HepG2 (cell line): Measurements from ENCODE around the gene CORO1A. TPM values are rescaled to one million over a fixed set of nuclear protein-coding genes. Genes with fewer than 3 reads are reported as not detected.

ENCODE experiments used
- EED ChIP-seq: sonication (generic); formaldehyde crosslinking; IDR thresholded peaks from 2 replicates; pipeline ENCODE4 v1.5.0; 2020; ENCODE audit warnings: mild to moderate bottlenecking, missing genetic modification reagents
- FOXA1 ChIP-seq, 2 experiments: fragments of 450-650 bp in 1 of 2; sonication (generic) in 1 of 2; formaldehyde crosslinking in 1 of 2; IDR thresholded peaks; 2 replicates each; pipeline versions ENCODE4 v1.4.0 to v1.6.1; 2016 to 2020; ENCODE audit warnings: missing genetic modification reagents in 1 of 2
- FOXO4 ChIP-seq: sonication (generic); formaldehyde crosslinking; conservative IDR thresholded peaks from 2 replicates; pipeline ENCODE4 v1.8.1; 2023; ENCODE audit warnings: missing genetic modification reagents
- FOXP1 ChIP-seq, 2 experiments: fragments of 450-650 bp in 1 of 2; IDR thresholded peaks; 2 replicates each; pipeline ENCODE4 v1.6.1; 2017 to 2018; ENCODE audit warnings: antibody characterized with exemption in 1 of 2
- FOXP4 ChIP-seq: sonication (generic); formaldehyde crosslinking; IDR thresholded peaks from 2 replicates; pipeline ENCODE4 v1.4.0; 2020; ENCODE audit warnings: missing genetic modification reagents
- GMEB1 ChIP-seq: sonication (generic); formaldehyde crosslinking; IDR thresholded peaks from 2 replicates; pipeline ENCODE4 v1.5.1; 2020; ENCODE audit warnings: missing genetic modification reagents, mild to moderate bottlenecking, borderline replicate concordance
- KAT2B ChIP-seq: fragments of 150-350 bp; IDR thresholded peaks from 2 replicates; pipeline ENCODE4 v1.6.1; 2014; ENCODE audit warnings: low read depth, low read length, borderline replicate concordance
- NFE2 ChIP-seq: sonication (generic); formaldehyde crosslinking; IDR thresholded peaks from 2 replicates; pipeline ENCODE4 v1.4.0; 2020; ENCODE audit warnings: missing genetic modification reagents
- PAWR ChIP-seq: sonication (generic); formaldehyde crosslinking; IDR thresholded peaks from 2 replicates; pipeline ENCODE4 v1.4.0; 2020; ENCODE audit warnings: missing genetic modification reagents, mild to moderate bottlenecking, borderline replicate concordance
- PHF21A ChIP-seq: sonication (generic); formaldehyde crosslinking; IDR thresholded peaks from 2 replicates; pipeline ENCODE4 v1.5.0; 2020; ENCODE audit warnings: mild to moderate bottlenecking, missing genetic modification reagents
- PRDM10 ChIP-seq: sonication (generic); formaldehyde crosslinking; IDR thresholded peaks from 2 replicates; pipeline ENCODE4 v1.4.0; 2020; ENCODE audit warnings: low read depth, missing genetic modification reagents
- SOX13 ChIP-seq, 3 experiments: fragments of 450-650 bp in 1 of 3; sonication (generic) in 1 of 3; formaldehyde crosslinking in 1 of 3; IDR thresholded peaks in 2 of 3; conservative IDR thresholded peaks in 1 of 3; 2 replicates each; pipeline versions ENCODE4 v1.5.0 to v1.6.1; 2016 to 2020; ENCODE audit warnings: antibody characterized with exemption in 1 of 3, mild to moderate bottlenecking in 1 of 3, missing compliant biosample characterization in 1 of 3, missing genetic modification reagents in 1 of 3, moderate library complexity in 1 of 3
- WIZ ChIP-seq: sonication (generic); formaldehyde crosslinking; IDR thresholded peaks from 2 replicates; pipeline ENCODE4 v1.5.1; 2020; ENCODE audit warnings: mild to moderate bottlenecking, missing genetic modification reagents
- ZFP37 ChIP-seq: sonication (generic); formaldehyde crosslinking; IDR thresholded peaks from 2 replicates; pipeline ENCODE4 v1.4.0; 2020; ENCODE audit warnings: missing genetic modification reagents, borderline replicate concordance
- ZNF253 ChIP-seq: sonication (generic); formaldehyde crosslinking; IDR thresholded peaks from 2 replicates; pipeline ENCODE4 v1.8.0; 2022; ENCODE audit warnings: mild to moderate bottlenecking, missing genetic modification reagents, borderline replicate concordance
- ZNF766 ChIP-seq: sonication (generic); formaldehyde crosslinking; IDR thresholded peaks from 2 replicates; pipeline ENCODE4 v1.5.0; 2020; ENCODE audit warnings: missing genetic modification reagents, borderline replicate concordance
- ZSCAN22 ChIP-seq: sonication (generic); formaldehyde crosslinking; IDR thresholded peaks from 2 replicates; pipeline ENCODE4 v1.4.0; 2020; ENCODE audit warnings: mild to moderate bottlenecking, missing genetic modification reagents
- polyA plus RNA-seq, 8 experiments: library from polyadenylated mRNA; depleted of rRNA in 3 of 8; stranded (reverse) in 7 of 8; unstranded in 1 of 8; fragments of >200 nt; fragmentation: Illumina TruSeq in 4 of 8; extraction: Trizol in 4 of 8; gene quantifications; 2 replicates each; pipeline versions ENCODE4 v1.2.1 to v1.2.3, GENCODE V29; 2011 to 2016; ENCODE audit warnings: low read depth in 4 of 8, missing spikeins in 1 of 8, mixed read lengths in 1 of 8; ENCODE audit not compliant: insufficient read depth in 1 of 8
- total RNA-seq, 5 experiments: library from RNA; depleted of rRNA; stranded (reverse); fragments of >200 nt; fragmentation: Illumina TruSeq; extraction: Trizol; gene quantifications; 2 replicates each; pipeline ENCODE4 v1.2.3, GENCODE V29; 2016; ENCODE audit warnings: low read depth in 1 of 5

The CORO1A gene
- total and polyA plus RNA-seq, 2 of the 13 experiments (the other 11 are each of a cell fraction or from before 2014, with no cell fraction given): 6.5 to 12.9 TPM

GRCh38 chr16:30139583-30140481 is 43.6 kb upstream of the CORO1A start (continued):
- TF ChIP-seq FOXO4 (CRISPR knock-in tag) (0 out of 2 replicates have a peak, but pooled peaks have one; percentile 75), ZFP37 (peak; percentile 79; the same call in 1 of the 2 replicates), PRDM10 (CRISPR knock-in tag) (peak; percentile 81), KAT2B (no peak), PAWR (CRISPR knock-in tag) (no peak), NFE2 (no peak), FOXA1 (IDR thresholded peaks at IDR 0.05) (peak; percentile 98), FOXA1 (CRISPR knock-in tag; IDR thresholded peaks at IDR 0.05) (peak; percentile 100), EED (CRISPR knock-in tag) (0 out of 2 replicates have a peak, but pooled peaks have one; percentile 33), FOXP1 (IDR thresholded peaks at IDR 0.05) (peak; percentile 98), FOXP1 (CRISPR knock-in tag; IDR thresholded peaks at IDR 0.05) (peak; percentile 99), GMEB1 (peak; percentile 38; the same call in 1 of the 2 replicates), ZNF766 (no peak), ZNF253 (no peak), SOX13 (IDR thresholded peaks at IDR 0.05) (peak; percentile 59; the same call in 1 of the 2 replicates), SOX13 (CRISPR knock-in tag; conservative IDR thresholded peaks at IDR 0.05 in 1 of 2, IDR thresholded peaks at IDR 0.05 in 1 of 2) (peak in 1 of 2 experiments; percentile 94; a peak in 2 of 4 replicates), FOXP4 (CRISPR knock-in tag) (peak; percentile 99), WIZ (0 out of 2 replicates have a peak, but pooled peaks have one; percentile 7), PHF21A (CRISPR knock-in tag) (peak; percentile 96), ZSCAN22 (CRISPR knock-in tag) (no peak)
